Liver (tissue), 3 donors: ENCODE measurements around the gene LYRM4.

Experiments used
- CTCF ChIP-seq: fragments of 150-350 bp; IDR thresholded peaks from 2 replicates; pipeline ENCODE4 v1.5.1; 2017; ENCODE audit warnings: improper control_type of control experiment, low read depth, low read length; ENCODE audit not compliant: missing input control
- GABPA ChIP-seq, 2 donors: IDR thresholded peaks in 1 of 2; conservative IDR thresholded peaks in 1 of 2; 2 replicates each; pipeline ENCODE4 v1.6.1; 2016; ENCODE audit warnings: antibody characterized with exemption in 2 of 2, mild to moderate bottlenecking in 1 of 2, moderate library complexity in 1 of 2
- MAX ChIP-seq: IDR thresholded peaks from 2 replicates; pipeline ENCODE4 v1.6.1; 2016; ENCODE audit warnings: antibody characterized with exemption
- TAF1 ChIP-seq: conservative IDR thresholded peaks from 2 replicates; pipeline ENCODE4 v1.6.1; 2016; ENCODE audit warnings: antibody characterized with exemption, mild to moderate bottlenecking
- donor health status: healthy.
- donor health status: healthy.

GRCh38 chr6:5164092-5164491 lies 96.7 kb downstream of the LYRM4 start:
- no peak for TF ChIP-seq CTCF
- TF ChIP-seq TAF1 = no peak
- no peak for TF ChIP-seq MAX
- TF ChIP-seq GABPA (IDR thresholded peaks at IDR 0.05 in 1 of 2, conservative IDR thresholded peaks at IDR 0.05 in 1 of 2) = no peak
